ENCODE measurements around the gene KLC1. TPM values are rescaled to one million over a fixed set of nuclear protein-coding genes. Genes with fewer than 3 reads are reported as not detected.

Gene KLC1
- total and polyA plus RNA-seq, 2 donors (not counting 1 experiment from before 2014, with no cell fraction given): 102 to 243 TPM

DNA sequence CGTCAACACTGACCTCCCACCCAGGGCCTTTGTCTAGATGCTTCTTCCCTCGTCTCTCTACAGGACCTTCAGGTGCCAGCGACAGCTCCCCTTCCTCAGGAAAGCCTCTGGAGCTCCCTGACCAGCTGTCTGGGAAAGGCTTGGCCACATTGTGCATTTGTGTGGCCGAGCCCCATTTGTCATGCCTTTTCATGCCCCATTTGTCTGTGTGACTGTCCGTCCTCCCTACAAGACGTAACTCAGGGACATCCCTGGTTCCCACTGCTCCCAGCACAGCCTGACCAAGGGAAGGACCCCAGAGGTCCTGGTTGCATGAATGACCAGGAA is 110.4 kb downstream of the KLC1 start:
- Histone ChIP-seq H3K36me3 (replicated peaks in 1 of 2; ENCODE audit: control extremely low read depth in 1 of 2, control insufficient read depth in 1 of 2, extremely low read depth in 1 of 2, insufficient read depth in 2 of 2, low read length in 1 of 2) (peaks cover 0 to 10% of the 10 kb centered on the region in 2 experiments), H4K20me1 (ENCODE audit: control insufficient read depth, insufficient read depth, low read length, poor library complexity, severe bottlenecking) (no peaks in the 10 kb centered on the region), H3K4me3 (ENCODE audit: control extremely low read depth in 1 of 5, extremely low read depth in 1 of 5, insufficient read depth in 1 of 5, low read depth in 2 of 5, low read length in 4 of 5) (no peak overlapping the region), H2AFZ (ENCODE audit: insufficient read depth, low read depth, low read length, poor library complexity, severe bottlenecking) (no peak overlapping the region), H3K9ac (ENCODE audit: low read length) (no peak overlapping the region), H3K27me3 (replicated peaks in 1 of 4; ENCODE audit: control extremely low read depth in 1 of 4, control insufficient read depth in 3 of 4, insufficient read depth in 4 of 4, low read length in 3 of 4) (no peaks in the 10 kb centered on the region), H3K9me3 (ENCODE audit: control extremely low read depth in 1 of 3, control insufficient read depth in 2 of 3, insufficient read depth in 1 of 3, low read length in 2 of 3) (no peaks in the 10 kb centered on the region), H3K79me2 (ENCODE audit: control insufficient read depth, insufficient read depth, low read length) (no peaks in the 10 kb centered on the region), H3K4me1 (ENCODE audit: control insufficient read depth in 2 of 2, insufficient read depth in 2 of 2, low read length in 2 of 2) (no peaks in the 10 kb centered on the region), H3K27ac (ENCODE audit: low read length in 2 of 2) (no peak overlapping the region), H3K4me2 (replicated peaks; ENCODE audit: low read depth, low read length, poor library complexity, severe bottlenecking) (no peak overlapping the region)
- no peak for ATAC-seq (ENCODE audit: low read depth)
- Mint-ChIP-seq H3K4me3 (no peak overlapping the region), H3K27ac (no peak overlapping the region), H3K9me3 (ENCODE audit: insufficient read depth) (no peaks in the 10 kb centered on the region), H3K4me1 (no peaks in the 10 kb centered on the region), H3K27me3 (no peaks in the 10 kb centered on the region)
- TF ChIP-seq EZH2 (IDR thresholded peaks at IDR 0.05; ENCODE audit: borderline replicate concordance, insufficient read depth, low read depth, low read length, poor library complexity, severe bottlenecking): no peak
- TF ChIP-seq CTCF (IDR thresholded peaks at IDR 0.05): no peak
- POLR2A ChIA-PET: no interaction called here
- no peak for DNase-seq
- CTCF ChIA-PET: no interaction called here
- intact Hi-C loops (cut with micrococcal nuclease): no loop called here
- WGBS (ENCODE audit: insufficient coverage): 95% methylated on average over 6 of the region's 6 CpGs

GRCh38 chr14:103739793-103740501 is 110.9 kb downstream of the KLC1 start:
- ATAC-seq (ENCODE audit: low read depth) (no peak), DNase-seq (no peak)
- Mint-ChIP-seq H3K4me1 (no peaks in the 10 kb centered on the region), H3K27me3 (no peaks in the 10 kb centered on the region), H3K4me3 (no peak overlapping the region), H3K9me3 (ENCODE audit: insufficient read depth) (no peaks in the 10 kb centered on the region), H3K27ac (no peak overlapping the region)
- WGBS (ENCODE audit: insufficient coverage): 97% methylated on average over 30 of the region's 30 CpGs
- no peak overlapping the region for H3K9ac ChIP-seq (ENCODE audit: low read length)
- CTCF ChIA-PET: no interaction called here
- no peak overlapping the region for H3K4me2 ChIP-seq (replicated peaks; ENCODE audit: low read depth, low read length, poor library complexity, severe bottlenecking)
- TF ChIP-seq EZH2 (IDR thresholded peaks at IDR 0.05; ENCODE audit: borderline replicate concordance, insufficient read depth, low read depth, low read length, poor library complexity, severe bottlenecking): no peak
- no peak for TF ChIP-seq CTCF (IDR thresholded peaks at IDR 0.05)
- H3K79me2 ChIP-seq (ENCODE audit: control insufficient read depth, insufficient read depth, low read length): no peaks in the 10 kb centered on the region
- H3K4me3 ChIP-seq (ENCODE audit: control extremely low read depth in 1 of 5, extremely low read depth in 1 of 5, insufficient read depth in 1 of 5, low read depth in 2 of 5, low read length in 4 of 5): no peak overlapping the region
- H3K4me1 ChIP-seq (ENCODE audit: control insufficient read depth in 2 of 2, insufficient read depth in 2 of 2, low read length in 2 of 2): no peaks in the 10 kb centered on the region
- H3K27ac ChIP-seq (ENCODE audit: low read length in 2 of 2): no peak overlapping the region
- POLR2A ChIA-PET: no interaction called here
- H4K20me1 ChIP-seq (ENCODE audit: control insufficient read depth, insufficient read depth, low read length, poor library complexity, severe bottlenecking): no peaks in the 10 kb centered on the region
- H3K9me3 ChIP-seq (ENCODE audit: control extremely low read depth in 1 of 3, control insufficient read depth in 2 of 3, insufficient read depth in 1 of 3, low read length in 2 of 3): no peaks in the 10 kb centered on the region
- no peaks in the 10 kb centered on the region for H3K27me3 ChIP-seq (replicated peaks in 1 of 4; ENCODE audit: control extremely low read depth in 1 of 4, control insufficient read depth in 3 of 4, insufficient read depth in 4 of 4, low read length in 3 of 4)
- no peak overlapping the region for H2AFZ ChIP-seq (ENCODE audit: insufficient read depth, low read depth, low read length, poor library complexity, severe bottlenecking)
- intact Hi-C loops (cut with micrococcal nuclease): no loop called here
- H3K36me3 ChIP-seq (replicated peaks in 1 of 2; ENCODE audit: control extremely low read depth in 1 of 2, control insufficient read depth in 1 of 2, extremely low read depth in 1 of 2, insufficient read depth in 2 of 2, low read length in 1 of 2): peaks cover 0 to 10% of the 10 kb centered on the region in 2 experiments

All from B cell (primary cell).